ENCODE data around the gene ATP8B1.
"Not testable (repeated sequence)": the region's sequence is repeated elsewhere in the genome, so short reads cannot be mapped to it uniquely, and the experiment has no call there.

The ATP8B1 gene

GRCh38 chr18:57764995-57765394, 38.1 kb downstream of the ATP8B1 start:
- DNase-seq (ENCODE audit: low read depth): no peak

GRCh38 chr18:57764087-57764486, 39.0 kb downstream of the ATP8B1 start:
- DNase-seq (ENCODE audit: low read depth): no peak

GRCh38 chr18:57762686-57763085, 40.4 kb downstream of the ATP8B1 start:
- DNase-seq (ENCODE audit: low read depth): no peak

GRCh38 chr18:57759650-57760049, 43.5 kb downstream of the ATP8B1 start:
- DNase-seq (ENCODE audit: low read depth): no peak

- no peak for DNase-seq (ENCODE audit: low read depth)
These were observed 47.5 kb downstream of the ATP8B1 start for GRCh38 chr18:57755473-57756067.

GRCh38 chr18:57754577-57755338, 48.4 kb downstream of the ATP8B1 start:
- DNase-seq (ENCODE audit: low read depth): no peak

- DNase-seq (ENCODE audit: low read depth): no peak
These were observed 50.1 kb downstream of the ATP8B1 start for GRCh38 chr18:57753063-57753462.

- DNase-seq (ENCODE audit: low read depth): no peak
These were observed 53.5 kb downstream of the ATP8B1 start for GRCh38 chr18:57749604-57749970.

GRCh38 chr18:57748770-57749603, 54.1 kb downstream of the ATP8B1 start:
- no peak for DNase-seq (ENCODE audit: low read depth)

- no peak for DNase-seq (ENCODE audit: low read depth)
These were observed 55.1 kb downstream of the ATP8B1 start for GRCh38 chr18:57747809-57748680.

- DNase-seq (ENCODE audit: low read depth): no peak
These were observed 58.9 kb downstream of the ATP8B1 start for GRCh38 chr18:57744211-57744694.

- DNase-seq (ENCODE audit: low read depth): no peak
These were observed 60.1 kb downstream of the ATP8B1 start for GRCh38 chr18:57743008-57743407.

- DNase-seq (ENCODE audit: low read depth): no peak
These were observed 61.8 kb downstream of the ATP8B1 start for GRCh38 chr18:57741273-57741672.

- DNase-seq (ENCODE audit: low read depth): no peak
These were observed 65.0 kb downstream of the ATP8B1 start for GRCh38 chr18:57738078-57738477.

- DNase-seq (ENCODE audit: low read depth): no peak
These were observed 65.6 kb downstream of the ATP8B1 start for GRCh38 chr18:57737400-57738060.

- DNase-seq (ENCODE audit: low read depth): not testable (repeated sequence)
These were observed 68.1 kb downstream of the ATP8B1 start for GRCh38 chr18:57735042-57735441.

- no peak for DNase-seq (ENCODE audit: low read depth)
These were observed 69.3 kb downstream of the ATP8B1 start for GRCh38 chr18:57733861-57734260.

GRCh38 chr18:57730146-57730545, 73.0 kb downstream of the ATP8B1 start:
- DNase-seq (ENCODE audit: low read depth): no peak

GRCh38 chr18:57728941-57729511, 74.1 kb downstream of the ATP8B1 start:
- DNase-seq (ENCODE audit: low read depth): no peak

- DNase-seq (ENCODE audit: low read depth): no peak
These were observed 74.9 kb downstream of the ATP8B1 start for GRCh38 chr18:57727952-57728807.
